Heart left ventricle (tissue), 13 donors: ENCODE data around the gene ITPR2.
"Not testable (repeated sequence)": the region's sequence is repeated elsewhere in the genome, so short reads cannot be mapped to it uniquely, and the experiment has no call there.

Experiments
- CTCF ChIP-seq, 12 donors: fragments of 200-600 bp; sonication (generic) in 4 of 12; IDR thresholded peaks; one replicate each; pipeline versions ENCODE4 v1.5.0 to v1.8.0; 2018 to 2022; ENCODE audit warnings: antibody characterized with exemption in 12 of 12, mild to moderate bottlenecking in 5 of 12
- POLR2A ChIP-seq, 2 donors: fragments of 450-650 bp; IDR thresholded peaks; one replicate each; pipeline ENCODE4 v1.6.1; 2017; ENCODE audit warnings: antibody characterized with exemption in 2 of 2, mild to moderate bottlenecking in 2 of 2, moderate library complexity in 2 of 2
- donor health status: ischemic (EF 13 %, LVEDD 7.1; RV severe dilation, severe dysfunction).
- donor health status: DM: no; HTN: yes; CAD: no.
- donor health status: DM: no; HTN: no; CAD: no.
- donor health status: ischemic (EF 25% LVEDD 6.9; RV normal size, moderate dysfunction).
- donor health status: ischemic (EF 25% LVEDD 5.7; RV mildly dilated, moderate dysfunction).
- donor health status: ischemic (EF 35%, LVEDD 5.7; RV mildly dilated, moderate dysfunction).
- donor health status: nonischemic (EF 11% LVEDD 7.7; RV severe dilation, severe dysfunction).
- donor health status: DM: yes; HTN: yes; CAD: no.
- donor health status: PGD.
- donor health status: ischemic (EF 29% LVEDD 5.4; RV normal size, mild dysfunction).
- donor health status: nonischemic (EF 23%, LVEDD 6.1; RV moderate dilation, normal function).

GRCh38 chr12:26778173-26778775, 54.7 kb downstream of the ITPR2 start:
- not testable (repeated sequence) for TF ChIP-seq CTCF, POLR2A (IDR thresholded peaks at IDR 0.05)
